GM12873 (cell line): Measurements from ENCODE around the gene TMIGD1.

Experiments used
- TF ChIP-seq, protein P1 (sequence below): IDR thresholded peaks from 2 replicates; pipeline ENCODE4 v1.5.1; 2012; ENCODE audit warnings: low read depth, mild to moderate bottlenecking, moderate library complexity, low read length, control low read depth; ENCODE audit not compliant: insufficient read depth; ENCODE audit errors: missing control alignments

TMIGD1 gene

DNA sequence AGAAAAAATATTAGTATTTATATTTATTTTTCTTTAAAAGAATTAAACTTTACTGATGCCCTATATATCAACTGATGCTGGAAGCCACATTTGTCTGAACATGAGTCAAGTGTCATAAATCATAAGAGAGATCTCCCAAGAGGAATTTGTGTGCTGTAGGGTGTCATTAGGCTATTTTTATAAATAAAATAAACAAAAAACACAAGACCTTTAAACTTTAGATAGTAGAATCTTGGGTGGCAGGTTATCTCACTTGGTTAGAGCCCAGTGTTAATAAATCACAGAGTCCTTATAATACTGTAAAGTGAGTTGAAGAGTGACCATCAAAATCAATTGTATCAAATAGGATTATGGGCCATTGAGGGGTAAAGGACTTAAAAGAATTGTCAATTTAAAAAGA, 23.6 kb upstream of the TMIGD1 start:
- TF ChIP-seq, protein P1, sequence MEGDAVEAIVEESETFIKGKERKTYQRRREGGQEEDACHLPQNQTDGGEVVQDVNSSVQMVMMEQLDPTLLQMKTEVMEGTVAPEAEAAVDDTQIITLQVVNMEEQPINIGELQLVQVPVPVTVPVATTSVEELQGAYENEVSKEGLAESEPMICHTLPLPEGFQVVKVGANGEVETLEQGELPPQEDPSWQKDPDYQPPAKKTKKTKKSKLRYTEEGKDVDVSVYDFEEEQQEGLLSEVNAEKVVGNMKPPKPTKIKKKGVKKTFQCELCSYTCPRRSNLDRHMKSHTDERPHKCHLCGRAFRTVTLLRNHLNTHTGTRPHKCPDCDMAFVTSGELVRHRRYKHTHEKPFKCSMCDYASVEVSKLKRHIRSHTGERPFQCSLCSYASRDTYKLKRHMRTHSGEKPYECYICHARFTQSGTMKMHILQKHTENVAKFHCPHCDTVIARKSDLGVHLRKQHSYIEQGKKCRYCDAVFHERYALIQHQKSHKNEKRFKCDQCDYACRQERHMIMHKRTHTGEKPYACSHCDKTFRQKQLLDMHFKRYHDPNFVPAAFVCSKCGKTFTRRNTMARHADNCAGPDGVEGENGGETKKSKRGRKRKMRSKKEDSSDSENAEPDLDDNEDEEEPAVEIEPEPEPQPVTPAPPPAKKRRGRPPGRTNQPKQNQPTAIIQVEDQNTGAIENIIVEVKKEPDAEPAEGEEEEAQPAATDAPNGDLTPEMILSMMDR, result no peak

DNA sequence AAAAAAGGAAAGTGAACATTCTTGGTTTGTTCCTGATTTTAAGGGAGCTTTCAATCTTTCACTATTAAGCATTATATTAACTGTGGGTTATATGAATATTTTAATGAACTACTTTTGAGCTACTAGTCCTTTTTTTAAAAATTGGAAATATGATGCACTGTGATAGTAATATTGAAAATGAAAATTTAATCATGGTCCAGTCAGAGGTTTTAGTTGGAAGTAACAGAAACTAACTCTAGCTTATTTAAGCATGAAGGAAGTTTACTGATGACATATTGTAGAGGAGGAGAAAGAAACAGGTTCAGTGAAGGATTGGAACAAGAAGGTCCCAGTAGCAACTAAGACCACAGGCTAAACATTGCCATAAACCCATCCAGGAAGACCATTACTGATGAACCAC, 20.8 kb upstream of the TMIGD1 start:
- TF ChIP-seq, protein P1, result no peak

DNA sequence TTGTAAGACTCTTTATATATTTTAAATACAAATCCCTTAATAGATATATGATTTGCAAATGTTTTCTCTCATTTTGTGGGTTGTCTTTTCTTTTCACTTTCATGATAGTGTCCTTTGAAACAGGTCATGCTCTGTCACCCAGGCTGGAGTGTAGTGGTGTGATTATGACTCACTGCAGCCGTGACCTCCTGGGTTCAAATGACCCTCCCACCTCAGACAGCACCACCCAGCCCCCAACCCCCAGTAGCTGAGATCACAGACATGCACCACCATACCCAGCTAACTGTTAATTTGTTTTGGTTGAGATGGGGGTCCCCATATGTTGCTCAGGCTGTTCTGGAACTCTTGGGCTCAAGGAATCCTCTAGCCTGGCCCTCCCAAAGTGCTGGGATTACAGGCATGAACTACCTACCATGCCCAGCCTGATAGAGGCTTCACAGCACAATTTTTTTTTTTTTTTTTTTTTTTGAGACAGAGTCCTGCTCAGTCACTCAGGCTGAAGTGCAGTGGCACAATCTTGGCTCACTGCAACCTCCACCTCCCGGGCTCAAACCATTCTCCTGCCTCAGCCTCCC, 18.5 kb upstream of the TMIGD1 start:
- TF ChIP-seq, protein P1, result no peak

DNA sequence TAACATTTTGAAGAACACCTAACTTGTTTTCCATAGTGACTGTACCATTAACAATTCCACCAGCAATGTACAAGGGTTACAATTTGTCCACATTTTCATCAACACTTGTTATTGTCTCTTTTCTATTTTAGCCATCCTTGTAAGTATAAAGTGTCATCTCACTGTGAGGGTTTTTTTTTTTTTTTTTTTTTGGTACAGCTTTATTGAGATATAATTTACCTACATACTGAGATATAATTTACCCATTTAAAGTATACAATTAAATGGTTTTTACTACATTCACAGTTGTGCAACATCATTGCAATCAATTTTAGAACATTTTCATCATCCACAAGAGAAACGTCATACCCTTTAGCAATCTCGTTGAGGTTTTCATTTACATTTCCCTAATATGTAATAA, 17.9 kb upstream of the TMIGD1 start:
- TF ChIP-seq, protein P1, result no peak

DNA sequence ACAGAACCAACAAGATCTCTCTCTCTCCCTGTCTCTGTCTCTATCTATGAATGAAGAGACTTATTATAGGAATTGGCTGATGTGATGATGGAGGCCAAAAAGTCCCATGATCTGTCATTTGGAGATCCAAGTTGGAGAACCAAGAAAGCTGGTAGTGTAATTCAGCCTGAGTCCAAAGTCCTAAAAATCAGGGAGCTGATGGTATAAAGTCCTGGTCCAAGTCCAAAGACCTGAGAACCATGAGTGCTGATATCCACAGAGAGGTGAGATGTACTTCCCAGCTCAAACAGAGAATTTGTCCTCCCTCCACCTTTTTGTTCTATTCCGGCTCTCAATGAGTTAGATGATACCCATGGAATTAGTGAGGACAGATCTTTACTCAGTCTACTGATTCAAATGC, 15.4 kb upstream of the TMIGD1 start:
- TF ChIP-seq, protein P1, result no peak

DNA sequence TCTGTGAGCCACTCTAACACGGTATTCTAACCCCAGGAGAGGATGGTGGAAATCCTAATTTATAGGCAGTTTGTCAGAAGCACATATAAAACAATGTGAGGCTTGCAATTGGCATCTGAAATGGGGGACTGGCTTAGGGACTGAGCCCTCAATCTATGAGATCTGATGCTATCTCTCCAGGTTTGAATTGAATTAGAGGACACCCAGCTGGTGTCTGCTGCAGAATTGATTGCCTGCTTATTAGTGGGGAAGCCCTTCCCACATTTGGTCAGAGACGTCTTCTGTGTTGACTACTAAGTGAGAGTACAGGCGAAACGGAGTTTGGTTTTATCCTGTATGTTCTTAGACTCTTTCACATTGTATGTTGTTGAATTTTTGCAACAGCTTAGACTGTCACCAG, 13.6 kb upstream of the TMIGD1 start:
- TF ChIP-seq, protein P1, result no peak

DNA sequence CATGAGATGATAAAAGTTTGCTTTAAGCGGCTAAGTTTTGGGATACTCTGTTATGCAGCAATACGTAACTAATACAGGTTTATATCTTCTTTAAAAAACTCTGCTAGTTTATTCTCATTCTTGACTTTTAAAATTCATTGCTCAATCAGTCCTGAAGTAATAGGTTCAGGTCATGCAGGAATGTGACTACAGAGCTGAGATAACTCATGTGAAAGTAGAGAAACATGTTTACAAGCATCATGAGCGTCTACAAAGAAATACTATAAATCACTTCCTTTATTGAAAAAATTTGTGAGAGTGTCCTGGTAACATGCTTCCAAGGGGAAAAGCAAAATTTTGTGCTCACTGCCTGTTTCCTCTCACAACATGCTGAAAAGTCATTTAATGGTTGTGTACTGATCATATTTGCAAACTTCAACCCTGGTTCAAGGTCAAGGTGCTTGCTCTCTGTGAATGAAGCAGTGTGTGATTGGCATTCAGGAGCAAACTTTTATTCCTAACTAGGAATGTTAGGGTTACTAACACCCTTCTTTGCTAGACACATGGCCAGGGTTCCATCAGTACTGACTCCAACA, 12.5 kb upstream of the TMIGD1 start:
- TF ChIP-seq, protein P1, result no peak
